Spleen (tissue), 11 donors: ENCODE results near the gene GNG7. TPM values are rescaled to one million over a fixed set of nuclear protein-coding genes. Genes with fewer than 3 reads are reported as not detected.
"Not testable (repeated sequence)": the region's sequence is repeated elsewhere in the genome, so short reads cannot be mapped to it uniquely, and the experiment has no call there.

Experiments used
- DNase-seq: peaks from one replicate; pipeline ENCODE4 v3.0.0-alpha.2; 2020
- H3K27ac ChIP-seq, 8 donors: fragments of 200-600 bp; sonication (generic) in 7 of 8; 1 replicate in 4 of 8; 2 replicates in 4 of 8; pipeline versions ENCODE4 v1.5.0 to v1.8.0; 2016 to 2021; ENCODE audit warnings: inconsistent platforms in 4 of 8, mild to moderate bottlenecking in 4 of 8, moderate library complexity in 1 of 8
- H3K27me3 ChIP-seq, 7 donors: fragments of 200-600 bp; sonication (generic) in 6 of 7; replicated peaks in 1 of 7; 1 replicate in 4 of 7; 2 replicates in 3 of 7; pipeline versions ENCODE4 v1.5.0 to v1.8.0; 2016 to 2021; ENCODE audit warnings: inconsistent platforms in 3 of 7, mild to moderate bottlenecking in 1 of 7
- H3K36me3 ChIP-seq, 6 donors: fragments of 200-600 bp; sonication (generic) in 5 of 6; 1 replicate in 4 of 6; 2 replicates in 2 of 6; pipeline versions ENCODE4 v1.5.0 to v1.8.0; 2016 to 2021; ENCODE audit warnings: inconsistent platforms in 2 of 6
- H3K4me1 ChIP-seq, 6 donors: fragments of 200-600 bp; sonication (generic) in 5 of 6; 1 replicate in 3 of 6; 2 replicates in 3 of 6; pipeline versions ENCODE4 v1.5.0 to v1.8.0; 2016 to 2021; ENCODE audit warnings: inconsistent platforms in 3 of 6
- H3K4me3 ChIP-seq, 8 donors: fragments of 200-600 bp; sonication (generic) in 7 of 8; 1 replicate in 4 of 8; 2 replicates in 4 of 8; pipeline versions ENCODE4 v1.5.0 to v1.8.0; 2016 to 2021; ENCODE audit warnings: inconsistent platforms in 4 of 8, mild to moderate bottlenecking in 4 of 8, moderate library complexity in 2 of 8
- H3K9me3 ChIP-seq, 8 donors: fragments of 200-600 bp; sonication (generic) in 7 of 8; 1 replicate in 4 of 8; 2 replicates in 4 of 8; pipeline versions ENCODE4 v1.5.0 to v1.8.0; 2016 to 2021; ENCODE audit warnings: inconsistent platforms in 4 of 8
- CTCF ChIP-seq, 11 experiments: fragments of 200-600 bp in 7 of 11; fragments of 450-650 bp in 4 of 11; sonication (generic) in 4 of 11; IDR thresholded peaks in 8 of 11; conservative IDR thresholded peaks in 3 of 11; 1 replicate in 7 of 11; 2 replicates in 4 of 11; pipeline versions ENCODE4 v1.4.0 to v1.8.0; 2016 to 2021; ENCODE audit warnings: antibody characterized with exemption in 11 of 11, inconsistent platforms in 4 of 11, mild to moderate bottlenecking in 1 of 11
- POLR2A ChIP-seq, 3 donors: fragments of 450-650 bp; IDR thresholded peaks; one replicate each; pipeline ENCODE4 v1.5.1; 2017; ENCODE audit warnings: antibody characterized with exemption in 3 of 3, mild to moderate bottlenecking in 1 of 3
- POLR2AphosphoS5 ChIP-seq, 3 donors: sonication (generic); formaldehyde crosslinking; IDR thresholded peaks; one replicate each; pipeline ENCODE4 v1.5.1; 2017; ENCODE audit warnings: antibody characterized with exemption in 3 of 3
- WGBS, 5 donors: extraction: QIAGEN DNeasy Blood & Tissue Kit in 3 of 5; methylation state at CpG; one replicate each; pipeline versions ENCODE4 v1.1.5 to v1.1.7; 2013 to 2018; 5-methylcytosine and 5-hydroxymethylcytosine counted together
- intact Hi-C: fragments of 100-400 bp; cut with DNase I; formaldehyde crosslinking; loops from one replicate; pipeline ENCODE4 v1.15.0; 2023; ENCODE audit warnings: low total_unique reads
- polyA plus RNA-seq, 3 donors: library from polyadenylated mRNA; stranded (reverse); fragments of 200-250 nt; gene quantifications; one replicate each; pipeline ENCODE4 v1.2.1, GENCODE V29; 2013
- total RNA-seq, 7 donors: library from RNA; depleted of rRNA in 3 of 7; stranded (reverse); fragments of >200 nt in 3 of 7; fragmentation: NEBNext Ultra II Directional in 4 of 7; extraction: Animal tissue kit (Norgen Biotek cat#: 25700) in 4 of 7; gene quantifications; one replicate each; pipeline versions ENCODE4 v1.1.0 to v1.2.1, GENCODE V29; 2016 to 2021
- donor health status: healthy with polysubstance abuse.
- donor health status: DM: no; HTN: no; CAD: no; lungs with moderate emphysema.
- donor health status: DM: no; HTN: no; CAD: no.
- donor health status: Bipolar disorder and iron deficiency.
- donor health status: healthy.
- donor health status: DM: no; HTN: no; CAD: no.
- donor health status: DM: yes; HTN: yes; CAD: no.

GNG7 gene
- total and polyA plus RNA-seq, 10 donors, result 17.2 to 34.6 (median 18.9) TPM

- WGBS, 5 donors, result 86 to 95% (median 91%) methylated on average over 7 of the region's 7 CpGs
- H3K27ac ChIP-seq, result peak overlapping the region in 4 of 8 donors; percentile 7 to 48 (median 32)
- TF ChIP-seq CTCF (IDR thresholded peaks at IDR 0.05 in 8 of 11, conservative IDR thresholded peaks at IDR 0.05 in 3 of 11) (no peak), POLR2AphosphoS5 (IDR thresholded peaks at IDR 0.05) (no peak), POLR2A (IDR thresholded peaks at IDR 0.05) (no peak)
- DNase-seq, result no peak
- peaks cover 0 to 8% (median 0%) of the 10 kb centered on the region in 6 donors for H3K36me3 ChIP-seq
- intact Hi-C loops, result loop anchor here (10.0 kb wide), 1 partner anchor 52 kb away; no protein-coding TSS in a partner anchor
- peaks cover 0 to 7% (median 0%) of the 10 kb centered on the region in 8 donors for H3K9me3 ChIP-seq
- no peak overlapping the region for H3K4me3 ChIP-seq
- no peaks in the 10 kb centered on the region for H3K27me3 ChIP-seq
- peaks cover 0 to 24% (median 16%) of the 10 kb centered on the region in 6 donors for H3K4me1 ChIP-seq
Observed at GRCh38 chr19:2532252-2533071, 170.0 kb downstream of the GNG7 start.

- peaks cover 0 to 24% (median 16%) of the 10 kb centered on the region in 6 donors for H3K4me1 ChIP-seq
- not testable (repeated sequence) for H3K4me3 ChIP-seq, H3K36me3 ChIP-seq, H3K27me3 ChIP-seq, DNase-seq, H3K9me3 ChIP-seq, H3K27ac ChIP-seq
- WGBS, 5 donors, result 90 to 96% (median 92%) methylated on average over 10 of the region's 10 CpGs
- intact Hi-C loops, result loop anchor here (10.0 kb wide), 1 partner anchor 55 kb away; no protein-coding TSS in a partner anchor
Observed at GRCh38 chr19:2529942-2530341, 172.6 kb downstream of the GNG7 start.

GRCh38 chr19:2529473-2529918 is 173.0 kb downstream of the GNG7 start:
- intact Hi-C loops, result no loop called here
- Histone ChIP-seq H3K9me3 (peaks cover 0 to 4% (median 0%) of the 10 kb centered on the region in 8 donors), H3K4me1 (peaks cover 0 to 24% (median 16%) of the 10 kb centered on the region in 6 donors), H3K4me3 (no peak overlapping the region), H3K27me3 (no peaks in the 10 kb centered on the region), H3K27ac (no peak overlapping the region), H3K36me3 (peaks cover 0 to 8% (median 0%) of the 10 kb centered on the region in 6 donors)
- no peak for TF ChIP-seq CTCF (IDR thresholded peaks at IDR 0.05 in 8 of 11, conservative IDR thresholded peaks at IDR 0.05 in 3 of 11)
- TF ChIP-seq POLR2A (IDR thresholded peaks at IDR 0.05), result no peak
- TF ChIP-seq POLR2AphosphoS5 (IDR thresholded peaks at IDR 0.05), result no peak
- peak; percentile 10 for DNase-seq
- WGBS, 5 donors, result 81 to 93% (median 89%) methylated on average over 9 of the region's 9 CpGs

DNA sequence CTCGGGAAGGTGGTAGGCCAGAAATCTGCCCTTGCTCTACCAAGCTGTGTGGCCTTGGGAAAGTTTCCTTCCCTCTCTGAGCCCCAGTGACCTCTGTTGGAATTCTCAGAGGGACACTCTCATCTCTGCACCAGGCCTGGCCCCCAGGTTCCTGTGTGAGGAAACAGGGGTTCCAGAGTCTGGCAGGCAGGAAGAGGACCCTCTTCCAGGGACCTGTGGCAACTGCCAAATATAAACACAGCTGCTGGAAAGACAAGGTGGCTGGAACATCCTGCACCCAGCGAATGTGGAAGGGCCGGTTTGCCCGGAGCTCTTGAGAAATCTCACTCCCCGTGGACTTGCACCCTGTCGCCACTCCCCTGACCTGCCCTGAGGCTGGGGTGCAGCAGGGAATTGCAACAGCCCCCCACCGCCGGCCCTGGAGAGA is 173.8 kb downstream of the GNG7 start:
- TF ChIP-seq POLR2A (IDR thresholded peaks at IDR 0.05) (no peak), CTCF (IDR thresholded peaks at IDR 0.05 in 8 of 11, conservative IDR thresholded peaks at IDR 0.05 in 3 of 11) (no peak), POLR2AphosphoS5 (IDR thresholded peaks at IDR 0.05) (peak in 1 of 3 donors; percentile 14)
- peak; percentile 60 for DNase-seq
- Histone ChIP-seq H3K27ac (no peak overlapping the region), H3K4me1 (peaks cover 0 to 16% (median 10%) of the 10 kb centered on the region in 6 donors), H3K4me3 (no peak overlapping the region), H3K36me3 (peaks cover 0 to 8% (median 0%) of the 10 kb centered on the region in 6 donors), H3K27me3 (no peaks in the 10 kb centered on the region), H3K9me3 (no peaks in the 10 kb centered on the region)
- intact Hi-C loops, result no loop called here
- WGBS, 5 donors, result 50 to 76% (median 63%) methylated on average over 4 to 8 of the region's 8 CpGs
